IMR-90 (cell line): ENCODE data around the gene GLIS1. TPM values are rescaled to one million over a fixed set of nuclear protein-coding genes. Genes with fewer than 3 reads are reported as not detected.

Source experiments
- ATAC-seq: fragments of 200-7000 bp; cut with Tn5 transposase; 2 replicates; pipeline ENCODE4 v1.9.1; 2020; ENCODE audit warnings: low read depth, mild to moderate bottlenecking, moderate library complexity
- BruUV-seq: library from RNA; stranded (reverse); fragments of 400-500 nt; replicated peaks from 2 replicates; lab custom pipeline; 2021; lab: Mats Ljungman, UMichigan
- CTCF ChIA-PET: fragments of 300-600 bp; formaldehyde crosslinking; extraction: SDS; loops from one replicate; lab custom pipeline; 2021; ENCODE audit warnings: antibody characterized with exemption; lab: Yijun Ruan, JAX
- POLR2A ChIA-PET: fragments of 300-600 bp; sonication (Branson Sonifier 250); formaldehyde crosslinking; loops from one replicate; lab custom pipeline; 2022; ENCODE audit warnings: antibody characterized with exemption; ENCODE audit not compliant: unreplicated experiment; lab: Charles Lee
- DNase-seq: peaks from one replicate; pipeline ENCODE4 v3.0.0; 2013
- H2AFZ ChIP-seq: replicated peaks from 2 replicates; pipeline ENCODE3; 2013; ENCODE audit warnings: low read length, mild to moderate bottlenecking; ENCODE audit not compliant: poor library complexity
- H2AK5ac ChIP-seq: 2 replicates; pipeline ENCODE4 v1.6.1; 2013; ENCODE audit warnings: low read depth, low read length, inconsistent platforms
- H2AK9ac ChIP-seq: replicated peaks from 2 replicates; pipeline ENCODE3; 2013; ENCODE audit warnings: mild to moderate bottlenecking, low read depth, low read length, moderate library complexity; ENCODE audit not compliant: poor library complexity
- H2BK120ac ChIP-seq: 2 replicates; pipeline ENCODE4 v1.6.1; 2013; ENCODE audit warnings: low read depth, low read length, inconsistent platforms
- H2BK15ac ChIP-seq: 3 replicates; pipeline ENCODE4 v1.6.1; 2013; ENCODE audit warnings: low read depth, low read length, inconsistent platforms
- H2BK20ac ChIP-seq: 2 replicates; pipeline ENCODE4 v1.6.1; 2013; ENCODE audit warnings: low read depth, mild to moderate bottlenecking, inconsistent platforms, low read length, moderate library complexity
- H2BK5ac ChIP-seq: 2 replicates; pipeline ENCODE4 v1.6.1; 2013; ENCODE audit warnings: mild to moderate bottlenecking, low read depth, low read length, inconsistent platforms; ENCODE audit not compliant: poor library complexity, severe bottlenecking
- H3K14ac ChIP-seq: replicated peaks from 2 replicates; pipeline ENCODE4 v1.6.1; 2013; ENCODE audit warnings: low read depth, low read length, inconsistent platforms
- H3K18ac ChIP-seq: 2 replicates; pipeline ENCODE4 v1.6.1; 2013; ENCODE audit warnings: low read depth, low read length, control low read depth
- H3K23ac ChIP-seq: 2 replicates; pipeline ENCODE4 v1.6.1; 2013; ENCODE audit warnings: low read depth, low read length, inconsistent platforms
- H3K27ac ChIP-seq: 2 replicates; pipeline ENCODE4 v1.5.1; 2013; ENCODE audit warnings: mild to moderate bottlenecking, control low read depth, low read length; ENCODE audit not compliant: insufficient read depth
- H3K27me3 ChIP-seq: 2 replicates; pipeline ENCODE4 v1.6.1; 2013; ENCODE audit warnings: low read length; ENCODE audit not compliant: control insufficient read depth, insufficient read depth
- H3K36me3 ChIP-seq: 2 replicates; pipeline ENCODE4 v1.6.1; 2013; ENCODE audit warnings: low read length, mixed read lengths; ENCODE audit not compliant: control insufficient read depth, insufficient read depth
- H3K4ac ChIP-seq: 2 replicates; pipeline ENCODE4 v1.6.1; 2013; ENCODE audit warnings: low read depth, low read length, inconsistent platforms
- H3K4me1 ChIP-seq: 2 replicates; pipeline ENCODE4 v1.6.1; 2013; ENCODE audit warnings: low read length, mixed read lengths; ENCODE audit not compliant: control insufficient read depth, insufficient read depth
- H3K4me2 ChIP-seq: 2 replicates; pipeline ENCODE4 v1.6.1; 2013; ENCODE audit warnings: low read depth, mild to moderate bottlenecking, control low read depth, low read length, moderate library complexity
- H3K4me3 ChIP-seq: 2 replicates; pipeline ENCODE4 v1.5.1; 2013; ENCODE audit warnings: low read depth, mild to moderate bottlenecking, control low read depth, low read length, moderate library complexity; ENCODE audit not compliant: insufficient read depth
- H3K56ac ChIP-seq: 2 replicates; pipeline ENCODE4 v1.6.1; 2013; ENCODE audit warnings: low read length, inconsistent platforms; ENCODE audit not compliant: insufficient read depth; ENCODE audit errors: extremely low read depth
- H3K79me1 ChIP-seq, 2 experiments: 2 replicates each; pipeline ENCODE4 v1.6.1; 2013; ENCODE audit warnings: low read length in 2 of 2, inconsistent platforms in 1 of 2, low read depth in 1 of 2
- H3K9ac ChIP-seq: 2 replicates; pipeline ENCODE4 v1.6.1; 2013; ENCODE audit warnings: low read depth, low read length, control low read depth
- H3K9me1 ChIP-seq: 2 replicates; pipeline ENCODE4 v1.6.1; 2013; ENCODE audit warnings: low read length, inconsistent platforms; ENCODE audit not compliant: insufficient read depth
- H3K9me3 ChIP-seq: 2 replicates; pipeline ENCODE4 v1.6.1; 2013; ENCODE audit warnings: low read length; ENCODE audit not compliant: control insufficient read depth, insufficient read depth
- H4K20me1 ChIP-seq: 2 replicates; pipeline ENCODE4 v1.6.1; 2013; ENCODE audit warnings: low read length, inconsistent platforms; ENCODE audit not compliant: insufficient read depth
- H4K5ac ChIP-seq: 2 replicates; pipeline ENCODE4 v1.6.1; 2013; ENCODE audit warnings: mild to moderate bottlenecking, low read depth, low read length, control low read depth
- H4K8ac ChIP-seq, 2 experiments: 2 replicates each; pipeline ENCODE4 v1.6.1; 2013; ENCODE audit warnings: low read depth in 2 of 2, low read length in 2 of 2, control low read depth in 1 of 2, inconsistent platforms in 1 of 2
- H4K91ac ChIP-seq: 2 replicates; pipeline ENCODE4 v1.6.1; 2013; ENCODE audit warnings: low read depth, low read length, inconsistent platforms; ENCODE audit not compliant: insufficient read depth
- CEBPB ChIP-seq: IDR thresholded peaks from 2 replicates; pipeline ENCODE4 v1.6.1; 2012; ENCODE audit warnings: low read depth, low read length, improper control_type of control experiment
- CHD1 ChIP-seq: IDR thresholded peaks from 2 replicates; pipeline ENCODE4 v1.6.1; 2012; ENCODE audit warnings: low read depth, low read length, improper control_type of control experiment
- FOS ChIP-seq: fragments of 150-350 bp; IDR thresholded peaks from 2 replicates; pipeline ENCODE4 v1.6.1; 2016; ENCODE audit warnings: low read depth, low read length
- MAZ ChIP-seq: IDR thresholded peaks from 2 replicates; pipeline ENCODE4 v1.6.1; 2012; ENCODE audit warnings: low read depth, mild to moderate bottlenecking, low read length, improper control_type of control experiment, moderate library complexity, borderline replicate concordance
- MXI1 ChIP-seq: IDR thresholded peaks from 2 replicates; pipeline ENCODE4 v1.6.1; 2012; ENCODE audit warnings: low read depth, mild to moderate bottlenecking, low read length, moderate library complexity, borderline replicate concordance
- POLR2A ChIP-seq: IDR thresholded peaks from 2 replicates; pipeline ENCODE4 v1.6.1; 2012; ENCODE audit warnings: mild to moderate bottlenecking, low read depth, low read length
- RAD21 ChIP-seq: IDR thresholded peaks from 2 replicates; pipeline ENCODE4 v1.6.1; 2012; ENCODE audit warnings: low read length, improper control_type of control experiment
- RCOR1 ChIP-seq: IDR thresholded peaks from 2 replicates; pipeline ENCODE4 v1.6.1; 2012; ENCODE audit warnings: mild to moderate bottlenecking, low read length, improper control_type of control experiment; ENCODE audit not compliant: insufficient replicate concordance
- RFX5 ChIP-seq: IDR thresholded peaks from 2 replicates; pipeline ENCODE4 v1.8.0; 2012; ENCODE audit warnings: low read depth, mild to moderate bottlenecking, low read length, moderate library complexity
- SMC3 ChIP-seq: fragments of 150-350 bp; IDR thresholded peaks from 2 replicates; pipeline ENCODE4 v1.6.1; 2016; ENCODE audit warnings: low read depth, mild to moderate bottlenecking, antibody characterized with exemption, low read length, moderate library complexity
- WGBS, 2 experiments: methylation state at CpG; one replicate each; pipeline versions ENCODE4 v1.1.5 to v1.1.7; 2013; ENCODE audit warnings: missing lambda C conversion rate in 2 of 2; ENCODE audit not compliant: insufficient read length in 1 of 2; ENCODE audit errors: extremely low coverage in 2 of 2; 5-methylcytosine and 5-hydroxymethylcytosine counted together
- dilution Hi-C: fragments of 300-500 bp; cut with HindIII; formaldehyde crosslinking; loops from one replicate; pipeline ENCODE4 v1.14.3; 2018; ENCODE audit warnings: low sequenced_read_pairs; ENCODE audit not compliant: unreplicated experiment
- in situ Hi-C: fragments of 300-500 bp; cut with MboI; formaldehyde crosslinking; loops from 3 replicates; pipeline ENCODE4 v1.14.3; 2019; ENCODE audit warnings: low sequenced_read_pairs, inconsistent platforms, mixed read lengths
- intact Hi-C: fragments of 100-400 bp; cut with micrococcal nuclease; formaldehyde crosslinking; loops from 2 replicates; pipeline ENCODE4 v1.10.0; 2022
- polyA plus RNA-seq, 3 experiments: library from polyadenylated mRNA; depleted of rRNA; stranded (reverse); fragments of >200 nt; gene quantifications; 2 replicates each; pipeline ENCODE4 v1.2.3, GENCODE V29; 2012; ENCODE audit warnings: low replicate concordance in 1 of 3
- total RNA-seq: library from RNA; depleted of rRNA; stranded (reverse); fragments of >200 nt; gene quantifications from 2 replicates; pipeline ENCODE4 v1.2.3, GENCODE V29; 2012
- TF ChIP-seq, protein P1 (sequence below): fragments of 150-350 bp; IDR thresholded peaks from 2 replicates; pipeline ENCODE4 v1.6.1; 2017; ENCODE audit warnings: mild to moderate bottlenecking, antibody characterized with exemption, low read length, low read depth
- TF ChIP-seq, protein P2 (sequence below): fragments of 150-350 bp; IDR thresholded peaks from 2 replicates; pipeline ENCODE4 v1.6.1; 2016; ENCODE audit warnings: low read depth, mild to moderate bottlenecking, low read length, moderate library complexity, borderline replicate concordance
- TF ChIP-seq, protein P3 (sequence below): conservative IDR thresholded peaks from 2 replicates; pipeline ENCODE4 v1.5.1; 2012; ENCODE audit warnings: mild to moderate bottlenecking, low read depth, low read length, improper control_type of control experiment

GLIS1 gene
- total and polyA plus RNA-seq, 2 of the 4 experiments (the other 2 are of a cell fraction) = 0.18 to 2.3 TPM

DNA sequence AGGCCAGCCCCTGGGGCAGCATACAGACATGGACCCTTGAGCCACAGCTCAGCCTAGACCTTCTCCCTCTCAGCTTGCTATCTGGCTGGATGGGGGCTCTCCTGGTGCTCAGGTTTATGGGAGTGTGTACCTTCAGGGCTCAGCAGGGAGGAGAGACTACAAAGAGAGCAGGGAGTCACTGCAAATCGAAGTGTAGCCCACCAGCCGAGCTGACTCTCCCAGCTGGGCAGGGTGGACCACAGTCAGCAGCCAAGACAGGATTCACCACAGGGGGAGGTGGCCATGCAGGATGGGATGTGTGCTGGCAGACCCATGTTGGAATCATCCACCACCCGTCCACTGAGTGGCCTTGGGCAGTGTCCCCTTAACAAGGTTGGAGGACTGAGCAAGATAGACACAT is 78.3 kb downstream of the GLIS1 start:
- DNase-seq (no peak), ATAC-seq (no peak)
- Histone ChIP-seq H3K27me3 (peaks cover 9% of the 10 kb centered on the region), H3K9ac (no peak overlapping the region), H2AFZ (no peak overlapping the region), H3K4me3 (no peak overlapping the region), H3K9me3 (no peaks in the 10 kb centered on the region), H3K9me1 (peaks cover 26% of the 10 kb centered on the region), H2BK5ac (no peak overlapping the region), H2AK9ac (no peak overlapping the region), H2BK15ac (no peak overlapping the region), H2BK120ac (no peak overlapping the region), H4K91ac (no peak overlapping the region), H4K20me1 (peaks cover 28% of the 10 kb centered on the region), H3K14ac (no peak overlapping the region), H3K4me2 (no peak overlapping the region), H3K27ac (no peak overlapping the region), H2AK5ac (no peak overlapping the region), H3K56ac (no peak overlapping the region), H2BK20ac (no peak overlapping the region), H4K8ac (no peak overlapping the region), H3K36me3 (no peaks in the 10 kb centered on the region; the same call in 1 of the 2 replicates), H3K4ac (no peak overlapping the region), H3K18ac (no peak overlapping the region), H3K23ac (no peak overlapping the region), H3K4me1 (peaks cover 11% of the 10 kb centered on the region), H3K79me1 (peaks cover 2 to 17% of the 10 kb centered on the region in 2 experiments; a peak in 2 of 4 replicates), H4K5ac (no peak overlapping the region)
- CTCF ChIA-PET = no interaction called here
- dilution Hi-C loops = no loop called here
- BruUV-seq = no TSS peak
- POLR2A ChIA-PET = no interaction called here
- WGBS, 2 experiments = 40% methylated on average over 1 of the region's 3 CpGs; no CpG with 5 or more reads in 1 of the 2 experiments
- in situ Hi-C loops = no loop called here
- intact Hi-C loops = no loop called here
- TF ChIP-seq CHD1 (no peak), RAD21 (no peak), MAZ (no peak), SMC3 (no peak), RFX5 (no peak), FOS (no peak), POLR2A (no peak), CEBPB (no peak), RCOR1 (no peak), MXI1 (no peak)
- TF ChIP-seq, protein P1, sequence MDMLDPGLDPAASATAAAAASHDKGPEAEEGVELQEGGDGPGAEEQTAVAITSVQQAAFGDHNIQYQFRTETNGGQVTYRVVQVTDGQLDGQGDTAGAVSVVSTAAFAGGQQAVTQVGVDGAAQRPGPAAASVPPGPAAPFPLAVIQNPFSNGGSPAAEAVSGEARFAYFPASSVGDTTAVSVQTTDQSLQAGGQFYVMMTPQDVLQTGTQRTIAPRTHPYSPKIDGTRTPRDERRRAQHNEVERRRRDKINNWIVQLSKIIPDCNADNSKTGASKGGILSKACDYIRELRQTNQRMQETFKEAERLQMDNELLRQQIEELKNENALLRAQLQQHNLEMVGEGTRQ = no peak
- TF ChIP-seq, protein P2, sequence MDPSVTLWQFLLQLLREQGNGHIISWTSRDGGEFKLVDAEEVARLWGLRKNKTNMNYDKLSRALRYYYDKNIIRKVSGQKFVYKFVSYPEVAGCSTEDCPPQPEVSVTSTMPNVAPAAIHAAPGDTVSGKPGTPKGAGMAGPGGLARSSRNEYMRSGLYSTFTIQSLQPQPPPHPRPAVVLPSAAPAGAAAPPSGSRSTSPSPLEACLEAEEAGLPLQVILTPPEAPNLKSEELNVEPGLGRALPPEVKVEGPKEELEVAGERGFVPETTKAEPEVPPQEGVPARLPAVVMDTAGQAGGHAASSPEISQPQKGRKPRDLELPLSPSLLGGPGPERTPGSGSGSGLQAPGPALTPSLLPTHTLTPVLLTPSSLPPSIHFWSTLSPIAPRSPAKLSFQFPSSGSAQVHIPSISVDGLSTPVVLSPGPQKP = no peak
- TF ChIP-seq, protein P3, sequence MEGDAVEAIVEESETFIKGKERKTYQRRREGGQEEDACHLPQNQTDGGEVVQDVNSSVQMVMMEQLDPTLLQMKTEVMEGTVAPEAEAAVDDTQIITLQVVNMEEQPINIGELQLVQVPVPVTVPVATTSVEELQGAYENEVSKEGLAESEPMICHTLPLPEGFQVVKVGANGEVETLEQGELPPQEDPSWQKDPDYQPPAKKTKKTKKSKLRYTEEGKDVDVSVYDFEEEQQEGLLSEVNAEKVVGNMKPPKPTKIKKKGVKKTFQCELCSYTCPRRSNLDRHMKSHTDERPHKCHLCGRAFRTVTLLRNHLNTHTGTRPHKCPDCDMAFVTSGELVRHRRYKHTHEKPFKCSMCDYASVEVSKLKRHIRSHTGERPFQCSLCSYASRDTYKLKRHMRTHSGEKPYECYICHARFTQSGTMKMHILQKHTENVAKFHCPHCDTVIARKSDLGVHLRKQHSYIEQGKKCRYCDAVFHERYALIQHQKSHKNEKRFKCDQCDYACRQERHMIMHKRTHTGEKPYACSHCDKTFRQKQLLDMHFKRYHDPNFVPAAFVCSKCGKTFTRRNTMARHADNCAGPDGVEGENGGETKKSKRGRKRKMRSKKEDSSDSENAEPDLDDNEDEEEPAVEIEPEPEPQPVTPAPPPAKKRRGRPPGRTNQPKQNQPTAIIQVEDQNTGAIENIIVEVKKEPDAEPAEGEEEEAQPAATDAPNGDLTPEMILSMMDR = no peak
